Neural progenitor cell (in vitro differentiated cells): Measurements from ENCODE around the gene PDGFRA.

Experiments
- CTCF ChIP-seq: fragments of 200-600 bp; sonication (generic); IDR thresholded peaks from 2 replicates; pipeline ENCODE4 v1.5.1; 2017; ENCODE audit warnings: antibody characterized with exemption, mild to moderate bottlenecking
- EZH2 ChIP-seq: fragments of 200-600 bp; sonication (generic); IDR thresholded peaks from 2 replicates; pipeline ENCODE4 v1.6.1; 2017; ENCODE audit warnings: antibody characterized with exemption, mild to moderate bottlenecking, moderate library complexity
- EZH2phosphoT487 ChIP-seq: fragments of 200-600 bp; sonication (generic); IDR thresholded peaks from 2 replicates; pipeline ENCODE4 v1.6.1; 2017; ENCODE audit warnings: antibody characterized with exemption

DNA sequence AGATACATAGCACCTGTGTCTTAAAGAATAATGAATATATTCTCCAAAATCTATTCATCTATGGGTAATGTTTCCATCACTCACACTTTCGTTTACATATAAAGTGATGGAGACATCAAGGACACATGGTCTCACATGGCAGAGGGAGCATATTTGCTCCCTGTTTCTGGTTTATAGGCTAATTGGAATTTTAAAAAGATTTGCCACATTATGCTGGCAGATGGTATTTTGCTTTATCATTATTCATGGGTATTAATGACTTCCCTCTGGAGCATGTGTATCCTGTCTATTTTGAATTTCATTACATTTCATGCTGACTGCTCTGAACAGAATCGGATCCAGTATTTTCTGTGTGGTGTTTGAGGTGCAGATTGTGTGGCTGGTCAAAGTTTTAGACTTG, 79.0 kb downstream of the PDGFRA start:
- TF ChIP-seq CTCF (no peak), EZH2phosphoT487 (no peak), EZH2 (no peak)
